Lower leg skin (tissue), 3 donors: Measurements from ENCODE around the gene RIOX2.

Experiments used
- CTCF ChIP-seq, 3 donors: fragments of 450-650 bp; IDR thresholded peaks; one replicate each; pipeline ENCODE4 v1.5.1; 2016; ENCODE audit warnings: antibody characterized with exemption in 3 of 3, mild to moderate bottlenecking in 3 of 3, moderate library complexity in 2 of 3
- POLR2A ChIP-seq, 2 donors: fragments of 450-650 bp; IDR thresholded peaks; one replicate each; pipeline ENCODE4 v1.6.1; 2016 to 2017; ENCODE audit warnings: antibody characterized with exemption in 2 of 2, mild to moderate bottlenecking in 1 of 2, moderate library complexity in 1 of 2

- no peak for TF ChIP-seq POLR2A (IDR thresholded peaks at IDR 0.05)
- TF ChIP-seq CTCF (IDR thresholded peaks at IDR 0.05): no peak
Measured at GRCh38 chr3:97950360-97950759, 21.9 kb downstream of the RIOX2 start.
